ENCODE results near the gene PFDN1.

Gene PFDN1

DNA sequence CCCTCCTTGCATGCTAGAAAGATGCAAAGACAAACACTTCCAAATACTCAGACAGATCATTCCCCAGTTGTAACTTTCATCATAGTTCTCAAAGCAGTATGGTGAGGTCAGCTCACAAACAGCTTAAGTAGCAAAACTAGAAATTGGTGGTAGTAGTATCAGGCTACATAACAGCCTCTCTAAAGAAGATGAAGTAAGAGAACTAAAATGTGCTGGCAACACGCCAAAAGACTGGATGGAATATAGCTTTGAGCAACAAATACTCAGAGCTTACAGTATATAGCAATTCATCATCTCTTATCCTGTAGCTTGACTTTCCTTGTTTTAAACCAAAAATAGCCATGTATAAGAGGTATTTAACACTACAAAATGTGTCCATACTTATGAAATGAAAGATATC lies 7.5 kb downstream of the PFDN1 start:
- peak; percentile 77 for DNase-seq

DNA sequence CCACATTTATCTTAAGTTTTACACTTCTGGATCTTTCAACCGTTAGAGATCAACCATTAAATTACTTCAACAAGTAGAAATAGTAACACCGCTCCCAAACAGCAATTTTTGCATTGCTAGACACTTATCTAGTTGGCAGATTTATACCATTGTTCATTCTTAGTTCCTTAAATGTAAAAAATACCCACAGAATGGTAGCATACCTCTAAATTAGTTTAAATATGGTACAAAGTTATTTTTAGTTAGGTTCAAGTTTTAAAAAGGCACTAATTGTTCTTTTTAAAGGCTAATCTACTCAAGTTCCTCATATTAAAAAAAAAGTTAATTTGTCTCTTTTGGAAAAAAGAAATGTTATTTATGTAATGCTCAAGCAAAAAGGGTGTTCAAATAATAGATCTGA lies 8.1 kb downstream of the PFDN1 start:
- no peak for DNase-seq

DNA sequence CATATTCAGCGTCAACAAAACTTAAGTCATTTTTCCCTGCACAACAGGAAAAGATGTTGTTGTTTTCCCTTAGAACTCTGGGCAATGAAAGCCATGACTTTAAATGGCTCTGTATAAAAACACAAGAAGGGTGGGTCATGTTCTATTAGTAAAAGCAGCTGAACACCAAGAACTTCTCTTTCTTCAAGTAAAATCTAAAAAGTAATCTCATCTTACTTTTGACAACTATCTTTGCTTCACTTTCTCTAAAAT lies 9.1 kb downstream of the PFDN1 start:
- no peak for DNase-seq

DNA sequence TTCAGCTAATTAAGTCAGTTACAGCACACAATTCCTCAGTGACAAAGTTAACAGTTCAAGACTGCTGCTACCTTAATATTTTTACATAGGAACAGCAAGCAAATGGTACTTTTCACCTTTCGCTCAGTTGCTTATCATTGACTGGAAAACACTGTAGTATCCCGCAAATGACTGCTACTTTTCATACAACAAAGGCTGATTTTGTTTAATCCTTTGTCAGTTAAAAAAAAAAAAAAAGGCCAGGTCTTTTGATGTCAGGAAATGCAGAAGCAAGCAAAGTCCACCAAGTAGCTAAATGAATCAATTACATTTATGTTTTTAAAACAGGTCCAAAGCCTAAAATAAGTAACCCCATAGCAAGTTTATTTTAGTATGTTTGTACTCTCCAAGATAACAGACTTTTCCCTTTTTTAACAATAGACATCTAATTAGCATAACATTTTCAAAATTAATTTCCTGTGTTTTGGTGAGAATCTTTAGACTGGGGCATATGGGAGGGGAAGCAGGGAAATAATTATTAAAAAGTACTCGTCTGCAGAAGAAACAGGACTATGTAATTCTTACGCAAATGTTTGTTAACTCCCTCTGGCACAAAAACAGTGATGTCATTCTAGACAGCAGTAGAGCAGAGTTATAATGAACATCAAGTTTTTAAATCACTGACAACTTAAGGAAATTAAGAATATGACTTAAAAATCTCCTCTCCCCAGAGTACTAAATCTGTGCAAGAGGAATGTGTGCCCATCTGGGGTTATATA lies 9.6 kb downstream of the PFDN1 start:
- DNase-seq, result no peak

DNA sequence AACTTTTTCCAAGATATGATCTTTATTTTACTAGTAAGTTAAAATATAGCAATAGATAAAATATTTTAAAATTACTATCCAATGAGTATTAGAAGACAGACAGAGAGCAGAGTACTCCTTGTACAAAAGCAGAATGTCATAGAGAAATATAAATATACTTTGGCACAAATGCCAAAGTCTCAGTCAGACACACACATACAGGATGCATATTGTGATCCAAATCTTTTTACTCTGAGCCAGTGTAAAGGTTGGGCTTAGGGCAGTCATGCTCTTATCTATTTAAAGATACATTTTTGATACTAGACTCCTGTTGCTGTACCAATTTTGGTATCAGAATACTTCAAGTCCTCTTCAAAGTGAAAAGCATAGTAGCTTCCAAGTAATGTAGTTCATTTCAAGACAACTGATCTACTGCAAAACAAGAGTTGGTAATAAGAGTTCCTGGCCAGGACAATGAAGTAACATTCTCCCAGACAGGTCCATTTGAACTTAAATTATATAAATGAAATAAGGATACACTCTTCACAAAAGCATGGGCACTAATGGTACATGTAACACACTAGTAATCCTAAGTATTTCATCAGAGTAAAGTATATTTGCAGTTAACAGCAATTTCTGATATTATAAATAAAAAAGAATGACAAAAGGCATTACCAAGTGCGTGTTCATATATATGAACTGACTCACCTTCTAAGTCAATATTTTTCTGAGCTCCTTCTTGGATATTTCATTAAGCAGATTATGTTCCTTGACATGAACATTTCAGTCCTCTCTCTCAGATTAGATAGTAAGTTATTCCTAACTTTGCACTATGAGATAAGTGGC lies 10.5 kb downstream of the PFDN1 start:
- no peak for DNase-seq

DNA sequence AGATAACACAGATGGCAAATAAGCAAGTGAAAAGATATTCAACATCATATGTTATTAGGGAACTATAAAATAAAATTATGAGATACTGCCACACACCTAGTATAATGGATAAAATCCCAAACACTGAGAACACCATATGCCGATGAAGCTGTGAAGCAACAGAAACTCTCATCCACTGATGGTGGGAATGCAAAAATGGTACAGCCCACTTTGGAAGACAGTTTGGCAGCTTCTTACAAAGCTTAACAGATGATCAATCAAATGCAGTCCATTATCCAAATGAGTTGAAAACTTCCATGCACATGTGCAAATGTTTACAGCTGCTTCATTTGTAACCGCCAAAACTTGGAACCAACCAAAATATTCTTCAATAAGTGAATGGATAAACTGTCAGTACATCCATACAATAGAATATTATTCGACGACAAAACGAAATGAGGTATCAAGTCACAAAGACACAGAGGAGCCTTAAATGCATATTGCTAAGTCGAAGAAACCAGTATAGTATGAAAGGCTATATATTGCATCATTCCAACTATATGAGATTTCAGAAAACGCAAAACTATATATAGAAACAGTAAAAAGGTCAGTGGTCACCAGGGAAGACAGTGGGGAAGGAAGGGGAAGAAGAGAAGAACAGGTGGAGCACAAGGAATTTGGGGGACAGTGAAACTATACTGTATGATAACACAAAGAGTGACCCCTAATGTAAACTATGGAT lies 14.9 kb downstream of the PFDN1 start:
- no peak for DNase-seq

DNA sequence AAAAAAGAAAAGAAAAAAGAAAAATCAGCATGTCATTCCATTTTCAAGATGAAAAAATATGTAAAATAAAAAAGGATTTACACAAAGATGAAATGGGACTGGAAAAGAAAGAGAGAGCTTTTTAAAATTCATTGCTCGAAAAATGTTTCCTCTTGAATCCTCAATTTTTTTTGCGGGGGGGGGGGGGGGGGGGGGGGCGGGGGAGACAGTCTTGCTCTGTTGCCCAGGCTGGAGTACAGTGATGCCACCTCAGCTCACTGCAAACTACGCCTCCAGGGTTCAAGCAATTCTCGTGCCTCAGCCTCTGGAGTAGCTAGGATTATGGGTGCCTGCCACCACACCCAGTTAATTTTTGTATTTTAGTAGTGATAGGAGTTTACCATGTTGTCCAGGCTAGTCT lies 16.5 kb downstream of the PFDN1 start:
- DNase-seq, result no peak

DNA sequence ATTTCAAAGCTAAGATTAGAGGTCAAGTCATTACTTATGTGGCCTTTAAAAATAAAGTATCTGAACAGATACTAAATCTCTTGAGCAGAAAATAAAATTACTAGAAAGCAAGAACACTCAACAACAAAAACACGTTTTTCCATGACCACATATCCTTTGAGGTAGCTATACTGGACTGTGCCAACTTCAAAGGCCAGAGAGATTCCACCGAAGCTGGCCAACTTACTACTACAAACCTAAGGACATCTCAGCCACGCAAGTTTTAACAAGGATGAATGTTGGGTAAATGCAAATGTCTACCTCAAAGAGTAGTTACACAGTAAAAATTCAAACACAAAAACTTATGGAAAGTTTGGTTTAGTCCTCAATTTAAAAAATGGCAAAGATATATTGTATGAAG lies 18.9 kb downstream of the PFDN1 start:
- no peak for DNase-seq

DNA sequence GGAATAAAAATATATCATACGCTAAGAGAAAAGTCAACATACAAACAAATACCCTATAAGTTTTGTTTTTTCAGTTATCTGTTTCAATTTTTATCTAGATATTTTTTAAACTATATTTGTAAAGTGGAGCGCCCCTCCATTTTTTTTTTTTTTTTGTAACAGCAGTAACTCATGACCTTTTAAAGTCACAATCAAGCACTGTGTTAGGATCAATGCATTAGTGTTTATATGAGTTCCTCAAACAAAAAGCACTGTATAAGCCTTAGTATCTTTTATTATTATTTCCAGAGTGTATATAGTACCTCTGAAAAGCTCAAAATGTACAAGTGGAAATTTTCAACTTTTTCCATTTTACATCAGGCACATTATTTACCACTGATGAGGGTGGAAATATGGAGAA lies 20.6 kb downstream of the PFDN1 start:
- DNase-seq, result no peak

DNA sequence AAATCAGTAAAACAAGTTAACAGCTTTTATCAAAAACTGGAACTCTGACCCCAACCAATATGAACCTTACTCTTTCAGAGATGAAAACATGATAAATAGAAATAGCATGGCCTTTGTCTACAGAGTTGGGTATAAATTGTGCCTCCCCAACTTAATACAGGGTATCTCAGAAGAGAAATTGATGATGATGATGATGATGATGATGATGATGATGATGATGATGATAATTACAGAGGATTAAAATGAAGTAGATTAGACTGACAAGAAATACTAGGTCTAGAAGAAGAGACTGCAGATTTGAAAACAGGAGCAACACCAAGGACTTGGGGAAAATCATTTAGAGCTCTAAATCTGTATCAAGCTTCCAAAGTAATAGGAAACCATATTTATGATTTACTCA lies 27.1 kb downstream of the PFDN1 start:
- DNase-seq, result no peak

DNA sequence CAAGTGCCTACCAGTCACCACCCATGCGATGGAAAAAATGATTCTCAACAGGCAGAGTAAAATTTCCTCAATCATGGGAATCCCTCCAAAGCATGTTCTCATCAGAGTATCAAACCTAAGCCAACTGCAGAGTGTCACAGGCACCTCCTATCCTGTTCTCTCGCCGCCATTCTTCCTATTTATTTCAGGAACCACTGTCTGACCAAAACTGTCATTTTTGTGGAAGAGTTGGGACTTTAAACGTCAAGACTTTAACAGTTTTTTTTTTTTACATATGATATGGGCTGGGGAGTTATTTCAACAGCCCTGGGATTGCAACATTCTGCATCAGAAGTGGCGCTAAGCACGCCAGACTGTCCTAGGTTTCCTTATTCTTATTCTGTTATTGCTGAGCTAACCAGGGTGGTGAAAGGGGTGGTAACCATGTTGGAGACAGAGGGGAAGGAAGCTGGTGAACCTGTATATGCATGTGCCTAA lies 29.5 kb downstream of the PFDN1 start:
- peak; percentile 77 for DNase-seq

DNA sequence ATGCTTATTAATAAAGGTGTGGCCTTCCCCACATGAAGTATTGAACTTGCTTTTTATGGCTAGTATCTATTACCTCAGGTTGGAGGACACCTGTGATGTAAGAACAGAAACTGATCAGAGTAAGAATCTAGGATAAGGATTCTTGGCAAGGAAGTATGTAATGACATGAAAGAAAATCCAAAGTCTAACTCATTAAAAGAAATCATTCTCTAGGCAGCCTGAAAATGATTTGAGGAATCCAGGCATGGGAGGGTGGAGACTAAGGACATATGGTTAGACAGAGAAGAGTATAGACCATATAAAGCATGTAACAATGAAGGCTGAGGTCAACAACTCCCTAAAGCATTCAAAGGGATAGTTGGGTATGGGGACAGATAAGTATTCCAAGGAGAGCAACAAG lies 32.9 kb downstream of the PFDN1 start:
- no peak for DNase-seq

DNA sequence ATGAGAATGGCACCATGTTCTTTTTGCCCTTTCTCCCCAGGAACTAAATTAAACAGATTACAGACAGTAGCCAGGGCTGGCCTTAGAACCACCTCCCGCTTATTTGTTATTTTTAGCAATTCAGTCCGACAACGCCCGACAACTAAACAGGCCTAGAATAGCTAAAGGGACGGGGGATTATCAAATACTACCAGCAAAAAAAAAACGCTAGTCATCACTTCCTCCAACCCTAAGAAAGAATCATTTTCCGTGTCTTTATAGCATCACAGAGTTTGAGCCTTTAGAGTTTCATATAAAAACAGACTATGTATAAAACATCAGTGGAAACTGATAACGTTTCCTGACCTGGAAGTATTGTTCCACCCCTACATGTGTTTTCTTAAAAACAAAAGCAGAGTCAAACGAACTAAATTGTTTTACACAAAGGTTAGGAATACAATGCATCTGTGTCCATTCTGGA lies 35.3 kb downstream of the PFDN1 start:
- peak; percentile 13 for DNase-seq

DNA sequence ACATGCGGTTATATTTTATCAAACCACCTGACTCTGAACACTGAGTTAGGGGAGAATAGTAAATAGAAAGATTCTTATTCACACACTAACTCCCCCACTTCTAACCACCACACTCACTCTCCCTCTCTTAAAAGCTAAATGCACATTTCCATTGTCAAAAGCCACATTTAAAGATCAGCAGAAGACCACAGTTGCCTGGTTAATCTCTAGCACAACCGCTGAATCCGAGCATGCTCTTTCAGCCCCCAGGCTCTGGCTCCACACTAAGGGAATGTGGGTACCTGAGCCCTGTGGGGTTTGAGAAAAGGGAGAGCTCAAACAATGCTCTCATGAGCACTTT lies 35.7 kb downstream of the PFDN1 start:
- DNase-seq, result no peak

DNA sequence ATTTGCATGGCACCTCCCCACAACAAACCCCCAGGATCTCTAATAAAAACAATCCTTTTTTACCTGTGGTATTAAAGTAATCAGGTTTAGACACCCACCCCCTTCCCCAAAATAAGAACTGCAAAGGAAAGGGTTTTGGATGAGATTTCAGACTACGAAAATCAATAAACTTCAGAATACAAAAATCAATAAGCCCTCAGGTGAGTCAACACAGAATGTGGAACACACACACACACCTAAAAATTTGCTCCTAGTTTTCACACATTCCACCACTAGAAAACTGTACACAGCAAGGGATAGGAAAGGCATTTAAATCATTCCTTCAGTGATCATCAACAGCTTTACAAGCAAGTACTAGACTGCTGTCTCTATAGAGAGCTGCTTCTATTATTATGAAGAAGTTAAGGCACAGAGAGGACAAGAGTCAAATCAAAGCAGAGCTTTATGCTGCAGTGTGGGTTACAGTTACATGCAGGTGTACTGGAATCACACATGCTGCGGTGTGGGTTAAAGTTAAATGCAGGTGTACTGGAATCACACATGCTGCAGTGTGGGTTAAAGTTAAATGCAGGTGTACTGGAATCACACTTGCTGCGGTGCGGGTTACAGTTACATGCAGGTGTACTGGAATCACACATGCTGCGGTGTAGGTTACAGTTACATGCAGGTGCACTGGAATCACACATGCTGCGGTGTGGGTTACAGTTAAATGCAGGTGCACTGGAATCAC lies 36.3 kb downstream of the PFDN1 start:
- DNase-seq, result no peak

DNA sequence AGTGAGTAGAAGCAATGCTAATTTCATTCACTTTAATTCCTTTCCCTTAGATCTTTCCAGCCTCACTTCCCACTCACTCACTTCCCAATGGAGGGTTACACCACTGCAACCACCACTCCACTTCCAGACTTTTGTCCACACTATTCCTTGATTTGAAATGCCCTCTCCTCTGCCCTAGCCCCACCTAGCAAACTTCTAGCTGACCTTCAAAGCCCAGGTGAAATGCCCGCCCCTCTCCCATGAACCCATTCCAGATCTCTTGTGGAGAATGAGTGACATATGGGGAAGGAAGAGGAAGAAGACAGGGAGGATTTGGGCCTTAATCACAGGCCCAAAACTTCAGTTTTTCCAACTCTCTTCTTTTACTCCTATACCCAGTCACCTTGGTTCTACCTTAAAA lies 37.1 kb downstream of the PFDN1 start:
- DNase-seq, result no peak

DNA sequence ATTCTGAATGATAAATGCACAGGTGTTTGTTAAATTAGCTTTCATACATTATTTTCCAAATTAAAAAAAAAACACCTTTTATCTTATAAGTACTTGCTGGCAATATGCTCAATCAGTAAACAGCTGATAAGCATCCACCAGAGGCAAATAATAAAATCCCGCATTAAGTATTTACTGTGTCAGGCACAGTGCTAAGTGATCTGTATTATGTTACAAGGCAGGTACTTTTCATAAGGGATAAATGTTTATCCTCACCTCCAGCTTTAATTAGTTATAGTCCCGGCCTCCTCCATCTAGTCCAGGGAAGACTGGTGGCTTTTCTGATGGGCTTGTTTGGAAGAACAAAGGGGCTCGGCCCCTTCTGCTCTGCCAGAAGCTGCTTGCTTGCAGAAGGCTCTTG lies 40.1 kb downstream of the PFDN1 start:
- DNase-seq, result no peak

DNA sequence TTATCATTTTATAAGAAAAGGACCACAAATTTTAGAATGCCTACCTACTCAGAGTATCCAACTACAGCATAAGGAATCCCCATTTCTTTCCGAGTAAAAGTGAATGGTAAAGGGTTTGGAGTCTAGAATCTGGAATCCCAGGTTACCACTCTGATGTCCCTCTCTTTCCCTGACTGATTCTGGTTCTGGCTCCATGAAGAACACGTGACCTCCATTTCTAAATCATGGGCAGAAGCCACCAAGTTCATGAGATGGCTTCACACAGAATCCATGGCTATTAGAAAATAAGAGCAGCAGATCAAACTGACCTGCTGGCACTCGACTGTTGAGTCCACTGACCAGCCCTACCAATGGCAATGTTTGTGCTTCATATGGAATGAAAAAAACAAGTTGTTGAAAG lies 40.7 kb downstream of the PFDN1 start:
- no peak for DNase-seq

DNA sequence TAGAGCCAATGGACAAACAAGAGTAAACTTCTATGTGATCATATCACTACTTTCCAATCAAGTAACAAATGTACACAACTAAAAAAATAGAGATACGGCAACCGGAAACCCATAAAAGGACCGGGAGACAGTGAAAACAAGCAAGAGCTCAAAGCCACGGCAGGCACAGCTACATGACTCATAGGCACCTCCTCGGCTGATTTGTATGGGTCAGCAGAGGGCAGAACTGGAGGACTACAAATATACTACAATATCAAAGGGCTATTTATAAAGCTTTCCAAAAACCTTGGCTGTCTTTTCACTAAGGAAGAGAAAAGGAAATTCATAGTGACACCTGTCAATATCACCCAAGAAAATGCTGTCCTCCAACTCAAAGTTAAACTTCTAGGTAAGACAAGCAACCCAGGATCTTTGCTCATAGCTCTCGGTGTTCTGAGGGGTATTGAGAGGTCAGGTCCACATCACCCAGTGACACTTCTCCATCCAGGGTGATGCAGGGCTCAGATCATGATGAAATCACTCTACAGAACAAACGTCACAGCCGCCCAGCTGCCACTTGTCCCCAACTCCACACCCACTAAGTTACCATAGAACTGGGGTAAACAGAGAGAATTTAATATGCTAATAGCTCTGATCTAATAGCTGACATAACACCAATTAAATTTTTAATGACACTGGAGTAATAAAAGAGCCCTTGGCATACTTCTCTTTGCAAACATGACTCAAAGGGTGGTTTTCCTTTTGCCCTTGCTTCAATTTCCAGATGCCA lies 41.3 kb downstream of the PFDN1 start:
- DNase-seq, result peak; percentile 35

DNA sequence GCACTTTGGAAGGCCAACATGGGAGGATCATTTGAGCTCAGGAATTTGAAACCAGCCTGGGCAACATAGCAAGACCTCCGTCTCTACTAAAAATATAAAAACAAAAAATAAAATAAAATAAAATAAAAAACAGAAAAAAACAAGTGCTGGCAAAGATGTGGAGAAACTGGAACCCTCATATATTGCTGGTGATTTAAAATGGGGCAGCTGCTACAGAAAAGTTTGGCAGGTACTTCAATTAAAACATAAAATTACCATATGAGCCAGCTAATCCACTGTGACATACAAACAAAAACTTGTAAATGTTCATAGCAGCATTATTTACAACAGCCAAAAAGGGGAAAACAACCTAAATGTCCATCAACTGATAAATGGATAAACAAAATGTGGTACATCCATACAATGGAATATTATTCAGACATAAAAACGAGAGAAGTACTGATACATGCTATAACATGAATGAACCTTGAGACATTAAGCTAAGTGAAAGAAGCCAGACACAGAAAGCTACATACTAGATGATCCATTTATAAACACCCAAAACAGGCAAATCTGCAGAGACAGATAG lies 42.7 kb downstream of the PFDN1 start:
- no peak for DNase-seq

DNA sequence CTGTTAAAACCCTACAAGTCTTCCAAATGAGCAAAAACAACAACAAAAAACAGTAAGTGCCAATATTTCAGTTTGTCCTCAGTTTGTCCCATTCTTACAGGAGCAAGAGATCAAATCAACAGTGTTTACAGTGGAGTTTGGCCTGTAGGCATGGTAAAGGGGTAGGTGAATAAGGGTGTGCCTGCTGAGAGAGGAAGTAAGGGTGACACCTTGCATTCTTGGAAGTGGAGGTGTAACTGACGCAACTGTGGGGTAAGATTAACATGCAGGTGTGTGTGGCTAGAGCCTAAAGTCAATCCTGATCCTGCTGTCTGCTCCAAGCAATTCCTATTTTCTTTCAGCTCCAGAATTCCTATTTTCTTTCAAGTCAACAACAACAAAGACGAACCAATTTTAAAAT lies 43.4 kb downstream of the PFDN1 start:
- DNase-seq, result no peak

DNA sequence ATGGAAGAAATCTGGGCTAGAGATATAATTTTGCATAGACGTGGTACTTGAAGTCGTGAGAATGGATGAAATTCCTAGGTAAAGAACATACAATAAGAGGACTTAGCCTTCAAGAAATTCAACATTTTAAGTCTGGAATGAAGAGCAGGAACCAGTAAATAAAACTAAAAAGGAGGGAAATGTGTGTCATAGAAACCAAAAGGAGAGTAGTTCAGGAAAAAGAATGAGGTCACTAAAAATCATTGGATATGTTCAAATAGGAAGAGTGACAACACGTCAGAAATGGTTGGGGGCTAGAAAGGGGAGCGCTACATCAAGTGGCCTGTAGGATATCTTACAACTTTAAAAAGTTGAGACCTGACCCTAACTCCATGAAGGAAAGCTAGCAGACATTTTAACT lies 44.0 kb downstream of the PFDN1 start:
- no peak for DNase-seq

Measured in hematopoietic multipotent progenitor cell treated with erythropoietin and hydrocortisone succinate and interleukin-3 and kit ligand, for 6 days (in vitro differentiated cells).